Measurements from ENCODE around the gene TSPAN9. TPM values are rescaled to one million over a fixed set of nuclear protein-coding genes. Genes with fewer than 3 reads are reported as not detected.

TSPAN9 gene
- total RNA-seq, 1 donor from 2014 or later = 40.9 TPM

GRCh38 chr12:3141339-3142321 is 64.5 kb downstream of the TSPAN9 start:
- Histone ChIP-seq H3K27me3 (ENCODE audit: insufficient read depth, low read length) (no peaks in the 10 kb centered on the region), H3K36me3 (ENCODE audit: insufficient read depth, low read length) (no peaks in the 10 kb centered on the region), H3K9ac (ENCODE audit: low read length) (no peak overlapping the region), H3K9me3 (ENCODE audit: insufficient read depth, low read depth, low read length) (no peaks in the 10 kb centered on the region), H3K4me3 (ENCODE audit: insufficient read depth, low read depth, low read length) (no peak overlapping the region), H2AFZ (ENCODE audit: low read depth, low read length) (no peak overlapping the region), H3K79me2 (ENCODE audit: insufficient read depth, low read length) (peaks cover 32% of the 10 kb centered on the region), H3K4me1 (ENCODE audit: insufficient read depth, low read length) (peaks cover 11% of the 10 kb centered on the region), H4K20me1 (ENCODE audit: insufficient read depth, low read length) (peaks cover 87% of the 10 kb centered on the region), H3K4me2 (ENCODE audit: low read length) (no peak overlapping the region), H3K27ac (ENCODE audit: low read depth, low read length) (no peak overlapping the region)
- Mint-ChIP-seq H3K4me3 (ENCODE audit: unreplicated experiment) (no peak overlapping the region), H3K9me3 (ENCODE audit: unreplicated experiment) (no peaks in the 10 kb centered on the region), H3K27ac (ENCODE audit: unreplicated experiment) (no peak overlapping the region), H3K4me1 (ENCODE audit: low read depth, unreplicated experiment) (peaks cover 8% of the 10 kb centered on the region), H3K36me3 (ENCODE audit: low read depth, unreplicated experiment) (peaks cover 9% of the 10 kb centered on the region), H3K27me3 (ENCODE audit: low read depth, unreplicated experiment) (peaks cover 23% of the 10 kb centered on the region)
- DNase-seq (ENCODE audit: low read depth) (no peak), FAIRE-seq (no peak)
- TF ChIP-seq CTCF (IDR thresholded peaks at IDR 0.05; ENCODE audit: insufficient read depth, low read depth, low read length) = no peak
- TF ChIP-seq EZH2 (IDR thresholded peaks at IDR 0.05; ENCODE audit: insufficient read depth, low read length) = no peak

- DNase-seq (ENCODE audit: low read depth) (no peak), FAIRE-seq (no peak)
- H3K36me3 ChIP-seq (ENCODE audit: insufficient read depth, low read length) = no peaks in the 10 kb centered on the region
- Mint-ChIP-seq H3K27ac (ENCODE audit: unreplicated experiment) (no peak overlapping the region), H3K36me3 (ENCODE audit: low read depth, unreplicated experiment) (peaks cover 11% of the 10 kb centered on the region), H3K4me3 (ENCODE audit: unreplicated experiment) (no peak overlapping the region), H3K27me3 (ENCODE audit: low read depth, unreplicated experiment) (peaks cover 27% of the 10 kb centered on the region), H3K9me3 (ENCODE audit: unreplicated experiment) (no peaks in the 10 kb centered on the region), H3K4me1 (ENCODE audit: low read depth, unreplicated experiment) (peaks cover 6% of the 10 kb centered on the region)
- no peak overlapping the region for H3K4me3 ChIP-seq (ENCODE audit: insufficient read depth, low read depth, low read length)
- H2AFZ ChIP-seq (ENCODE audit: low read depth, low read length) = no peak overlapping the region
- peaks cover 6% of the 10 kb centered on the region for H3K4me1 ChIP-seq (ENCODE audit: insufficient read depth, low read length)
- no peak overlapping the region for H3K9ac ChIP-seq (ENCODE audit: low read length)
- no peak overlapping the region for H3K4me2 ChIP-seq (ENCODE audit: low read length)
- peaks cover 88% of the 10 kb centered on the region for H4K20me1 ChIP-seq (ENCODE audit: insufficient read depth, low read length)
- H3K27ac ChIP-seq (ENCODE audit: low read depth, low read length) = no peak overlapping the region
- H3K9me3 ChIP-seq (ENCODE audit: insufficient read depth, low read depth, low read length) = no peaks in the 10 kb centered on the region
- peaks cover 33% of the 10 kb centered on the region for H3K79me2 ChIP-seq (ENCODE audit: insufficient read depth, low read length)
- H3K27me3 ChIP-seq (ENCODE audit: insufficient read depth, low read length) = no peaks in the 10 kb centered on the region
- TF ChIP-seq EZH2 (IDR thresholded peaks at IDR 0.05; ENCODE audit: insufficient read depth, low read length) = no peak
- no peak for TF ChIP-seq CTCF (IDR thresholded peaks at IDR 0.05; ENCODE audit: insufficient read depth, low read depth, low read length)
These were observed 65.2 kb downstream of the TSPAN9 start for GRCh38 chr12:3142386-3142785.

- Mint-ChIP-seq H3K4me3 (ENCODE audit: unreplicated experiment) (no peak overlapping the region), H3K9me3 (ENCODE audit: unreplicated experiment) (no peaks in the 10 kb centered on the region), H3K4me1 (ENCODE audit: low read depth, unreplicated experiment) (peaks cover 2% of the 10 kb centered on the region), H3K27ac (ENCODE audit: unreplicated experiment) (no peak overlapping the region), H3K27me3 (ENCODE audit: low read depth, unreplicated experiment) (peaks cover 28% of the 10 kb centered on the region), H3K36me3 (ENCODE audit: low read depth, unreplicated experiment) (peaks cover 14% of the 10 kb centered on the region)
- H4K20me1 ChIP-seq (ENCODE audit: insufficient read depth, low read length) = peaks cover 84% of the 10 kb centered on the region
- H2AFZ ChIP-seq (ENCODE audit: low read depth, low read length) = no peak overlapping the region
- no peaks in the 10 kb centered on the region for H3K4me1 ChIP-seq (ENCODE audit: insufficient read depth, low read length)
- no peak for TF ChIP-seq EZH2 (IDR thresholded peaks at IDR 0.05; ENCODE audit: insufficient read depth, low read length)
- no peak for TF ChIP-seq CTCF (IDR thresholded peaks at IDR 0.05; ENCODE audit: insufficient read depth, low read depth, low read length)
- no peaks in the 10 kb centered on the region for H3K36me3 ChIP-seq (ENCODE audit: insufficient read depth, low read length)
- H3K27ac ChIP-seq (ENCODE audit: low read depth, low read length) = no peak overlapping the region
- FAIRE-seq (no peak), DNase-seq (ENCODE audit: low read depth) (no peak)
- peaks cover 34% of the 10 kb centered on the region for H3K79me2 ChIP-seq (ENCODE audit: insufficient read depth, low read length)
- H3K9ac ChIP-seq (ENCODE audit: low read length) = no peak overlapping the region
- H3K4me2 ChIP-seq (ENCODE audit: low read length) = no peak overlapping the region
- no peaks in the 10 kb centered on the region for H3K9me3 ChIP-seq (ENCODE audit: insufficient read depth, low read depth, low read length)
- H3K4me3 ChIP-seq (ENCODE audit: insufficient read depth, low read depth, low read length) = no peak overlapping the region
- no peaks in the 10 kb centered on the region for H3K27me3 ChIP-seq (ENCODE audit: insufficient read depth, low read length)
These were observed 67.3 kb downstream of the TSPAN9 start for GRCh38 chr12:3144495-3144894.
